K562 (cell line): ENCODE results near the gene SIRT4. TPM values are rescaled to one million over a fixed set of nuclear protein-coding genes. Genes with fewer than 3 reads are reported as not detected.

Source experiments
- ATAC-seq: fragments of 200-7000 bp; cut with Tn5 transposase; 3 replicates; pipeline ENCODE4 v1.9.1; 2020; ENCODE audit warnings: moderate library complexity
- BruUV-seq: library from RNA; stranded (reverse); fragments of 400-500 nt; replicated peaks from 2 replicates; lab custom pipeline; 2021; lab: Mats Ljungman, UMichigan
- CTCF ChIA-PET: fragments of 300-600 bp; formaldehyde crosslinking; extraction: SDS; loops from one replicate; lab custom pipeline; 2021; ENCODE audit warnings: low intra/inter-chr PET ratio; lab: Yijun Ruan, JAX
- POLR2A ChIA-PET: fragments of 300-600, 350-650 bp; sonication (Branson Sonifier 250); formaldehyde crosslinking; extraction: SDS; loops from one replicate; lab custom pipeline; 2021; ENCODE audit warnings: antibody characterized with exemption, inconsistent platforms; lab: Yijun Ruan, JAX
- DNase-seq, 4 experiments: peaks; one replicate each; pipeline versions ENCODE4 v3.0.0 to v3.0.0-alpha.2; 2011 to 2018; ENCODE audit warnings: low spot score in 3 of 4, mixed read lengths in 3 of 4; ENCODE audit errors: extremely low read depth in 1 of 4
- FAIRE-seq: peaks from 2 replicates; lab custom pipeline; 2011; peaks lifted over from hg19 to GRCh38; lab: Jason Lieb, UNC
- H2AFZ ChIP-seq: 2 replicates; pipeline ENCODE4 v1.6.0; 2011; ENCODE audit warnings: low read depth, low read length, control low read depth, inconsistent platforms
- H3K27ac ChIP-seq: fragments of 200-600 bp; 3 replicates; pipeline ENCODE4 v1.8.0; 2011; ENCODE audit warnings: low read depth, mild to moderate bottlenecking, control low read depth, inconsistent platforms, low read length, moderate library complexity, mixed read lengths; ENCODE audit errors: extremely low read depth
- H3K27me3 ChIP-seq, 2 experiments: fragments of 300-600 bp in 1 of 2; 2 replicates in 1 of 2; 3 replicates in 1 of 2; pipeline versions ENCODE4 v1.6.0 to v1.8.0; 2011; ENCODE audit warnings: inconsistent platforms in 2 of 2, low read length in 2 of 2, mild to moderate bottlenecking in 1 of 2, mixed read lengths in 1 of 2, moderate library complexity in 1 of 2; ENCODE audit not compliant: control insufficient read depth in 2 of 2, insufficient read depth in 2 of 2
- H3K36me3 ChIP-seq: fragments of 300-600 bp; 3 replicates; pipeline ENCODE4 v1.8.0; 2011; ENCODE audit warnings: mild to moderate bottlenecking, low read length, inconsistent platforms; ENCODE audit not compliant: control insufficient read depth, insufficient read depth
- H3K4me1 ChIP-seq, 2 experiments: fragments of 200-600 bp in 1 of 2; replicated peaks in 1 of 2; 2 replicates in 1 of 2; 3 replicates in 1 of 2; pipeline versions ENCODE4 v1.5.1 to v1.8.0; 2011; ENCODE audit warnings: inconsistent platforms in 2 of 2, low read length in 2 of 2, mild to moderate bottlenecking in 1 of 2, mixed read lengths in 1 of 2, moderate library complexity in 1 of 2; ENCODE audit not compliant: control insufficient read depth in 2 of 2, insufficient read depth in 2 of 2
- H3K4me2 ChIP-seq: 2 replicates; pipeline ENCODE4 v1.6.1; 2011; ENCODE audit warnings: low read length, control low read depth, inconsistent platforms, mixed read lengths; ENCODE audit not compliant: insufficient read depth
- H3K4me3 ChIP-seq: fragments of 200-600 bp; sonication (generic), shearing (Covaris generic); 2 replicates; pipeline ENCODE4 v1.5.1; 2016; ENCODE audit warnings: control low read depth, inconsistent platforms
- H3K79me2 ChIP-seq: fragments of 200-600 bp; 3 replicates; pipeline ENCODE4 v1.8.0; 2011; ENCODE audit warnings: low read length, inconsistent platforms; ENCODE audit not compliant: control insufficient read depth, insufficient read depth
- H3K9ac ChIP-seq, 2 experiments: 2 replicates each; pipeline versions ENCODE4 v1.6.0 to v1.6.1; 2011; ENCODE audit warnings: low read depth in 2 of 2, low read length in 2 of 2, control low read depth in 1 of 2, inconsistent platforms in 1 of 2, mild to moderate bottlenecking in 1 of 2, mixed read lengths in 1 of 2; ENCODE audit not compliant: insufficient read depth in 1 of 2
- H3K9me1 ChIP-seq: one replicate; pipeline ENCODE4 v1.6.0; 2011; ENCODE audit warnings: inconsistent platforms, mild to moderate bottlenecking, low read length, moderate library complexity; ENCODE audit not compliant: control insufficient read depth, insufficient read depth
- H3K9me3 ChIP-seq: replicated peaks from 2 replicates; pipeline ENCODE4 v1.5.1; 2011; ENCODE audit warnings: low read depth, low read length, inconsistent platforms; ENCODE audit not compliant: control insufficient read depth, insufficient read depth
- H4K20me1 ChIP-seq: replicated peaks from 2 replicates; pipeline ENCODE4 v1.6.1; 2011; ENCODE audit warnings: low read length, inconsistent platforms, mixed read lengths; ENCODE audit not compliant: control insufficient read depth, insufficient read depth
- HOMEZ ChIP-seq: fragments of 250-450 bp; sonication (Bioruptor Pico); IDR thresholded peaks from 2 replicates; pipeline ENCODE4 v1.4.0; 2020; ENCODE audit warnings: mild to moderate bottlenecking, moderate library complexity
- MEIS2 ChIP-seq: fragments of 450-650 bp; IDR thresholded peaks from 2 replicates; pipeline ENCODE4 v1.6.1; 2014; ENCODE audit warnings: mild to moderate bottlenecking; ENCODE audit not compliant: partially characterized antibody
- PBX2 ChIP-seq, 2 experiments: IDR thresholded peaks in 1 of 2; conservative IDR thresholded peaks in 1 of 2; 2 replicates each; pipeline ENCODE4 v1.6.1; 2016; ENCODE audit warnings: low read depth in 2 of 2, mild to moderate bottlenecking in 1 of 2, missing compliant biosample characterization in 1 of 2, missing genetic modification characterization in 1 of 2, moderate library complexity in 1 of 2
- PKNOX1 ChIP-seq: fragments of 450-650 bp; IDR thresholded peaks from 2 replicates; pipeline ENCODE4 v1.6.1; 2016
- PRPF4 ChIP-seq: fragments of 200-400 bp; formaldehyde crosslinking; IDR thresholded peaks from one replicate; pipeline ENCODE4 v1.6.1; 2017; ENCODE audit warnings: low read length, low read depth, mild to moderate bottlenecking; ENCODE audit not compliant: insufficient read depth, poor library complexity, severe bottlenecking
- SAFB2 ChIP-seq: fragments of 200-400 bp; formaldehyde crosslinking; IDR thresholded peaks from 2 replicates; pipeline ENCODE4 v1.6.1; 2018; ENCODE audit warnings: borderline replicate concordance, low read length, low read depth, moderate library complexity; ENCODE audit not compliant: severe bottlenecking
- TRIM24 ChIP-seq, 2 experiments: fragments of 450-650 bp; IDR thresholded peaks; 2 replicates each; pipeline ENCODE4 v1.6.1; 2016
- ZBTB1 ChIP-seq: sonication (generic); formaldehyde crosslinking; IDR thresholded peaks from 2 replicates; pipeline ENCODE4 v1.8.1; 2023; ENCODE audit warnings: missing genetic modification reagents, low read depth, mild to moderate bottlenecking, borderline replicate concordance
- ZBTB26 ChIP-seq: fragments of 450-650 bp; formaldehyde crosslinking; IDR thresholded peaks from 2 replicates; pipeline ENCODE4 v1.4.0; 2022; ENCODE audit warnings: missing genetic modification characterization
- ZNF41 ChIP-seq: fragments of 250-450 bp; sonication (Bioruptor Pico); conservative IDR thresholded peaks from 2 replicates; pipeline ENCODE4 v1.4.0; 2020; ENCODE audit warnings: mild to moderate bottlenecking
- WGBS: fragments of 100-300 bp; shearing (Covaris generic); methylation state at CpG from one replicate; pipeline ENCODE4 v1.1.6; 2016; ENCODE audit warnings: low coverage, mixed read lengths; ENCODE audit not compliant: insufficient coverage; ENCODE audit errors: missing lambda C conversion rate; 5-methylcytosine and 5-hydroxymethylcytosine counted together
- in situ Hi-C: fragments of 300-500 bp; cut with MboI; formaldehyde crosslinking; loops from 4 replicates; pipeline ENCODE4 v1.15.0; 2018; ENCODE audit warnings: inconsistent platforms, mixed read lengths
- intact Hi-C: fragments of 100-400 bp; cut with micrococcal nuclease; formaldehyde crosslinking; loops from 2 replicates; pipeline ENCODE4 v1.14.2; 2022
- polyA plus RNA-seq, 8 experiments: library from polyadenylated mRNA; depleted of rRNA in 4 of 8; stranded (reverse) in 5 of 8; unstranded in 3 of 8; fragments of >200 nt; fragmentation: Nextera tagmentation in 2 of 8; fragmentation: Illumina TruSeq in 1 of 8; extraction: Ambion mirVana in 2 of 8; extraction: Trizol in 1 of 8; gene quantifications; 2 replicates each; pipeline versions ENCODE4 v1.2.1 to v1.2.3, GENCODE V29; 2011 to 2014; ENCODE audit warnings: inconsistent platforms in 1 of 8, missing spikeins in 1 of 8
- total RNA-seq, 7 experiments: library from RNA; depleted of rRNA in 6 of 7; stranded (reverse); fragments of >200 nt in 6 of 7; fragmentation: Illumina TruSeq in 2 of 7; extraction: Trizol in 2 of 7; gene quantifications; 2 replicates each; pipeline versions ENCODE4 v1.2.1 to v1.2.3, GENCODE V29; 2011 to 2021; ENCODE audit warnings: low replicate concordance in 1 of 7

Gene SIRT4
- total and polyA plus RNA-seq, 9 of the 15 experiments (the other 6 are each of a cell fraction or from before 2014, with no cell fraction given), result 0.86 to 5.2 (median 2.4) TPM

GRCh38 chr12:120321382-120322202 lies 19.5 kb downstream of the SIRT4 start:
- Histone ChIP-seq H3K36me3 (no peaks in the 10 kb centered on the region), H4K20me1 (no peaks in the 10 kb centered on the region), H3K9me3 (no peaks in the 10 kb centered on the region), H3K9me1 (no peaks in the 10 kb centered on the region), H3K4me1 (peaks cover 3 to 13% of the 10 kb centered on the region in 2 experiments; a peak in 3 of 5 replicates), H3K27ac (no peak overlapping the region), H2AFZ (peak overlapping the region; percentile 26; the same call in 1 of the 2 replicates), H3K4me3 (no peak overlapping the region), H3K4me2 (no peak overlapping the region), H3K79me2 (0 out of 3 replicates have a peak, but pooled peaks cover 6% of the 10 kb centered on the region), H3K9ac (no peak overlapping the region; a peak in 1 of 4 replicates), H3K27me3 (no peaks in the 10 kb centered on the region)
- in situ Hi-C loops (loop anchor here (10.0 kb wide), 1 partner anchor 113 kb away; the partner anchor contains the start of gene COX6A1), intact Hi-C loops (loop anchor here (10.0 kb wide), 1 partner anchor 323 kb away; the partner anchor contains the start of gene CABP1)
- FAIRE-seq, result no peak
- no peak for ATAC-seq
- CTCF ChIA-PET, result no interaction called here
- no TSS peak for BruUV-seq
- no peak for DNase-seq
- no peak for TF ChIP-seq PBX2 (CRISPR knock-in tag; IDR thresholded peaks at IDR 0.05; ENCODE audit: low read depth)
- peak; percentile 66; the same call in 1 of the 2 replicates for TF ChIP-seq PBX2 (tag; conservative IDR thresholded peaks at IDR 0.05; ENCODE audit: low read depth)
- TF ChIP-seq MEIS2, result peak; percentile 76
- TF ChIP-seq SAFB2, result no peak
- TF ChIP-seq TRIM24 (IDR thresholded peaks at IDR 0.05), result no peak
- no peak for TF ChIP-seq ZNF41 (CRISPR knock-in tag)
- peak; percentile 49; the same call in 1 of the 2 replicates for TF ChIP-seq PKNOX1
- no peak for TF ChIP-seq ZBTB26
- TF ChIP-seq ZBTB1 (CRISPR knock-in tag), result no peak
- no peak for TF ChIP-seq PRPF4
- no peak for TF ChIP-seq HOMEZ
- 52% methylated on average over 12 of the region's 13 CpGs for WGBS
- POLR2A ChIA-PET, result interaction anchor here (0.6 to 1.3 kb wide), 4 partner anchors 30 to 142 kb away, joined by 3 to 6 read pairs (median 5); partner anchors contain the start of genes RNU4-2 and RPLP0
